HG02943 (cell line): ENCODE measurements around the gene KANSL2.
"Not testable (repeated sequence)": the region's sequence is repeated elsewhere in the genome, so short reads cannot be mapped to it uniquely, and the experiment has no call there.

ENCODE experiments used
- ATAC-seq: cut with Tn5 transposase; IDR thresholded peaks from one replicate; pipeline ENCODE4 v1.9.1; 2021; ENCODE audit warnings: mild to moderate bottlenecking, low read depth, moderate library complexity; ENCODE audit not compliant: unreplicated experiment

The KANSL2 gene

DNA sequence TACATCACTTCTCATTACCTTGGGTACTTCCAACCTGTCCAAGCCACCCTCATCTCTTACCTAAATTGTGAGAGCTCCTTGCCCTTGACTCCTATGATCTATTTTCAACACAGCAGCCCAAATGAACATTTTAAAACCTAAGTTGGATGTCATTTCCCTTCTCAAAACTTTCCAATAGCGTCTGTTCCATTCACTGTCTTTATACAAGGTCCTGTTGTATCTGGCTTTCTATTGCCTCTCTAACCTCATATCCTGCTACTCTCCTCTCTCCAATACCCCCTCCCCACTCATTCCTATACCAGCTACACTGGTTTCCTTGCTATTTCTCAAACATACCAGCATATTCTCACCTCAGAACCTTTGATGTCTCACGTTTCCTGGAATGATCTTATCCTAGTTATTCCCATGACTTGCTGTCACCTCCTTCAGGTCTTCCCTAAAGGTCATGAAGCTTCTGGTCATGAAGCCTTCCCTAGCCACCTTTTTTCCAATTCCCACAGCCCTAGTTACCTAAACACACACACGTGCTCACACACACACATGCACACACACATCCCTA is 4.1 kb upstream of the KANSL2 start:
- no peak for ATAC-seq

DNA sequence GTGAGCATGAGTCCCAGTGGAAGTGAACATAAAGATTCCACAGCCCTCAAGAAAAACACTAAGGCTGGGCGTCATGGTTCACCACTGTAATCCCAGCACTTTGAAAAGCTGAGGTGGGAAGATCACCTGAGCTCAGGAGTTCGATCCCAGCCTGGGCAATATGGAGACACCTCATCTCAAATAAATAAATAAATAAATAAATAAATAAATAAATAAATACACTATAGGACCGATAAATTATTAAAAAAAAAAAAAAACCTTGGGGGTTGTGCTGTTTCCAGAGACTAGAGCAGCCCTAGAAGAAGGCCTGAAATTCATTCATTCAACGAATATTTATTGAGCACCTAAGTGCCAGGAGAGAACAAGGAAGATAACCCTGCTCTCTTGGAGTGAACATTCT is 1.5 kb upstream of the KANSL2 start:
- ATAC-seq: no peak

- no peak for ATAC-seq
Measured at GRCh38 chr12:48682927-48683326, 889 bp upstream of the KANSL2 start.

DNA sequence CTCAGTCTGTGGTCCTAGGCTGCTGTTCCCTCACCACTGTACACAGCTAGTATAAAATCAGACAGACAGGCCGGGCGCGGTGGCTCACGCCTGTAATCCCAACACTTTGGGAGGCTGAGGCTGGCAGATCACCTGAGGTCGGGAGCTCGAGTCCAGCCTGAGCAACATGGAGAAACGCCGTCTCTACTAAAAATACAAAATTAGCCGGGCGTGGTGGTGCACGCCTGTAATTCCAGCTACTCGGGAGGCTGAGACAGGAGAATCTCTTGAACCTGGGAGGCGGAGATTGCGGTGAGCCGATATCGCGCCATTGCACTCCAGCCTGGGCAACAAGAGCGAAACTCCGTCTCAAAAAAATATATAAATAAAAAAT is 481 bp upstream of the KANSL2 start:
- not testable (repeated sequence) for ATAC-seq

DNA sequence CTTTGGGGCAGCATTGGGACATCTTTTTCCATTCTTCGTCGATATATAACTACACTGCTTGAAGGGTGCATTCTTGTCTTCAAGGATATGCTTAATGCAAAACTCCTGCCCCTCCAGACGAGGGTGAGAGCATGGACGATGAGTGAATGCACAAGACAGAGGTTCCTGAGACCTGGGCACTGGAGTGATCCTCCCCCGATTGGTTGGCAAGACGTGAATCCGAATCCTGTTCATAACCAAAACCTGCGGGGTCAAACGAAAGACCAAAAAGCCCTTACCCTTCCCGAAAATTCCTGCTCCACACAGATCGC is 684 bp downstream of the KANSL2 start:
- ATAC-seq: no peak

DNA sequence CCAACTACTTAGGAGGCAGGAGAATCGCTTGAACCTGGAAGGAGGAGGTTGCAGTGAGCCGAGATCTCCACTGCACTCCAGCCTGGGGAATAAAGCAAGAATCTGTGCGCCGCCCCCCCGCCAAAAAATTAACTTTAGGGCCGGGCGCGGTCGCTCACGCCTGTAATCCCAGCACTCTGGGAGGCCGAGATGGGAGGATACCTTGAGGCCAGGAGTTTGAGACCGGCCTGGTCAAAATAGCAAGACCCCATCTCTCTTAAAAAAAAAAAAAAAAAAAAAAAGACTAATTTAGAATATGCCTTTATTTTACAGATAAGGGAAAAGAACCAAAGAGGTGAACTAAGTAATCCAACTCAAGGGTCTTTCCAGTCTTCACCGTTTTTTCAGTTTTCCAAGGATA is 1.2 kb downstream of the KANSL2 start:
- no peak for ATAC-seq

DNA sequence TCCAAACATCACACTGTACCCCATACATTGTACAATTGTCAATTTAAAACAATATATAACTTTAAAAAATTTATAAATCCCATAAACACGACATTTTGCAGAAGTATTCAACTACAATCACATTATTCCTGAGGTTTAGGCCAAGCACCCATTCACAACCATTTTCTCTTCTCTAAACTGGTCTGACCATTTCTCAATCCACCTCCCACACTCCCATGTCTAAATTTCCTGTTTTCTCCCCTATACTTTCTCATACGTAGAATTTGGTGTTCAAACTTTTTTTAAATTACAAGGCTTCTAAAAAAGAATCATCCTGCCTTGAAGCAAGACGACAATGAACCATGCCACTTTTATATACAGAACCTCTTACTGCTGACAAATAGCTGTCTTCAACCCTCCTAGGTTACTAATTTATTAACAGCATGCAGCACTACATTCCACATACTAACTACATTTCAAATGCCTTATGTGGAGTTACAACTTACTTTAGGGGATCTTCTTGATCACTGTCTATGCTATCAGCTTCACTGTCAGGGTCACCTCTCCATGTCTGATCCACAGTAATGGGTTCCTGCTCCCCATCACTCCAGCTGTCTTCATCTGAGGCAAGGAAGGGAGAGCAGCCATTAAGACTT is 3.4 kb downstream of the KANSL2 start:
- no peak for ATAC-seq

DNA sequence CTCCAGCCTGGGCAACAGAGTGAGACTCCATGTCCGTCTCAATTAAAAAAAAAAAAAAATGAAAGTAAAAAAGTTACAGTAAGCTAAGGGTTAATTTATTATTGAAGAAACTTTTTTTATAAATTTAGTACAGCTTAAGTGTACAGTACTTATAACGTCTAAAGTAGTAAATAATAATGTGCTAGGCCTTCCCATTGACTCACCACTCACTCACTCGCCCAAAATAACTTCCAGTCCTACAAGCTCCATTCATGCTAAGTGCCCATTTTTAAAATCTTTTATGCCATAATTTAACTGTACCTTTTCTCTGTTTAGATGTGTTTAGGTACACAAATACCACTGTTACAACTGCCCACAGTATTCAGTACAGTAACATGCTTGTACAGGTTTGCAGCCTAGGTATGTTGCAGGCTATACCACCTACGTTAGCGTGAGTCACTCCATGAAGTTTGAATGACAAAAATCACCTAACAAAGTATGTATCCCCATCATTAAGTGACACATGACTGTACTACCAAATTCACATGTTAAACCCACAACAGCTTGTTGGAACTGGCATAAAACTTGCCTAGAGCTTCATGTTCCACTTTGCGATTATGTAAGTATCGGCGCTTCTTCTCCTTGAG is 10.7 kb downstream of the KANSL2 start:
- ATAC-seq: no peak

GRCh38 chr12:48668996-48669395 is 13.0 kb downstream of the KANSL2 start:
- no peak for ATAC-seq

- no peak for ATAC-seq
Measured at GRCh38 chr12:48659863-48660262, 22.2 kb downstream of the KANSL2 start.

GRCh38 chr12:48651681-48652080 is 30.4 kb downstream of the KANSL2 start:
- no peak for ATAC-seq

DNA sequence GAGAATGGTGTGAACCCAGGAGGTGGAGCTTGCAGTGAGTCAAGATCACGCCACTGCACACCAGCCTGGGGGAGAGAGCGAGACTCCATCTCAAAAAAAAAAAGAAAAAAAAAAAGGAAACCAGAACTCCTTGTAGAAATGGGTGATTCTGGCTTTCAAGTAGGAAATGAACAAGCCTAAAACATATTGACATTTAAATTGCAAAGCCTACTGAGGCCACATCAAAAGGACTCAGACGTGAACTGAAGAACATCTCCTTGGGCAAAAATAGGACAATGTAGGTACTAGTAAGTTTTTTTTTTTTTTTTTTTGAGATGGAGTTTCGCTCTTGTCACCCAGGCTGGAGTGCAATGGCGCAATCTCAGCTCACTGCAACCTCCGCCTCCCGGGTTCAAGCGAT is 36.7 kb downstream of the KANSL2 start:
- ATAC-seq: not testable (repeated sequence)

- ATAC-seq: no peak
Measured at GRCh38 chr12:48643011-48643410, 39.0 kb downstream of the KANSL2 start.

DNA sequence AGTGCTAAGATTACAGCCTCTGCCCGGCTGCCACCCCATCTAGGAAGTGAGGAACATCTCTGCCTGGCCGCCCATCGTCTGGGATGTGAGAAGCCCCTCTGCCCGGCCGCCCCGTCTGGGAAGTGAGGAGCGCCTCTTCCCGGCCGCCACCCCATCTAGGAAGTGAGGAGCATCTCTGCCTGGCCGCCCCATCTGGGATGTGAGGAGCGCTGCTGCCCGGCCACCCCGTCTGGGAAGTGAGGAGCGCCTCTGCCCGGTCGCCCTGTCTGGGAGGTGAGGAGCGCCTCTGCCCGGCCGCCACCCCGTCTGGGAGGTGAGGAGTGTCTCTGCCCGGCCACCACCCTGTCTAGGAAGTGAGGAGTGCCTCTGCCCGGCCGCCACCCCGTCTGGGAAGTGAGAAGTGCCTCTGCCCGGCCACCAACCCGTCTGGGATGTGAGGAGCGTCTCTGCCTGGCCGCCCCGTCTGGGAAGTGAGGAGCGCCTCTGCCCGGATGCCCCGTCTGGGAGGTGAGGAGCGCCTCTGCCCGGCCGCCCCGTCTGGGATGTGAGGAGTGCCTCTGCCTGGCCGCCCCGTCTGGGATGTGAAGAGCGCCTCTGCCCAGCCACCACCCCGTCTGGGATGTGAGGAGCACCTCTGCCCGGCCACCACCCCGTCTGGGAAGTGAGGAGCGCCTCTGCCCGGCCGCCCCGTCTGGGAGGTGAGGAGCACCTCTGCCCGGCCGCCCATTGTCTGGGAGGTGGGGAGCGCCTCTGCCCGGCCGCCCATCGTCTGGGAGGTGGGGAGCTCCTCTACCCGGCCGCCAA is 40.1 kb downstream of the KANSL2 start:
- ATAC-seq: not testable (repeated sequence)

- no peak for ATAC-seq
Measured at GRCh38 chr12:48640854-48641253, 41.2 kb downstream of the KANSL2 start.

DNA sequence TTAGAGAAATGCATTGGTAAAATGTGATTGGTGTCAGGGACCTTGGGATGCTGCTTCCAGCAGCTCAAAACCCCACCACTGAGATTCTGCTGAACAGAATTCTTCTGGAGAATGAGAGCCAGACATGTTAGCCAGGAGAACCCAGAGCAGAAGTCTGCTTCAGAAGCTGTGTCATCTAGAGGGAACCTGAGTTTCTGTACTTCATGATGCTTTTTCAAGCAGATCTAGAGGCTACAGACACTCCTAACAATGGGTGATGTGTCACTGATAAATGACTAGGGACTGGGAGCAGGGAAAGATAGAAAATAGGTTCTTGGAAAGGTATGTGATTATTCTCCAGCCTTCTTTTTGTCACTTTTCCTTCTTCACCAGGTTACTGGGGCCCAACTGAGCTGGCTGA is 41.6 kb downstream of the KANSL2 start:
- ATAC-seq: no peak

DNA sequence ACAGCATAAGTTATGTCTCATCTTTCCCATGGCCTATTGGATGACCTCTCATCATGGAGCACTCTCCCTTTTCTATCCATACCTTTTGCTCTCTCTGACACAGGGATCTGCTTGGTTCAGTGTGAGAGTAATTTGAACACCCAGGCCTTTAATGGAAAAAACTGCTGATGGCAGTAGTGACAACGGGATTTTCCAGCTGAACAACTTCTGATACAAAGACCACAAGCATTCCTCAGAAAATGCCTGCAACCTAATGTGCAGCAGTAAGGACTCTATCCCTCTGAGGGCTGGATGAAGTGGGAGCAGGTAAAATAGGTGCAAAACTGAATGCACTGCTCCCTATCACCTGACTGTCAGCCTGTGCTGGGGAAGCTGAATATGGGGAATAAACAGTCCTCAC is 51.0 kb downstream of the KANSL2 start:
- ATAC-seq: no peak

DNA sequence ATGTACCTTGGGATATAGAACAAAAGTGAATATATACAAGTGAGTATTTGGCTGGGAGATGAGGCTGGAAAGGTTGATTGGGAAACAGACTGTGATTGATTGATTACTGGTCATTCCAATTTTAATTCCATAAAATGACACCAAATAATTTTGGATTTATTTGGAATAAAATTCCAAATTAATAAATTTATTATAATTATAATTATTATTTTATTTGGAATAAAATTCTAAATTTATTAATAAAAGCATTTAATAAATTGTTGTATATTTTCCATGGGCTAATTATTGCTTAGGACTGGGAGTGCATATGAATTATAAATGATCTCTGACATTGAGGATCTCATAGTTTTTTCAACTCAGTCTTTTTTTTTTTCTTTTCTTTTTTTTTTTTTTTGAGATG is 51.7 kb downstream of the KANSL2 start:
- no peak for ATAC-seq

- no peak for ATAC-seq
Measured at GRCh38 chr12:48629541-48629940, 52.5 kb downstream of the KANSL2 start.

GRCh38 chr12:48627556-48627955 is 54.5 kb downstream of the KANSL2 start:
- ATAC-seq: no peak

DNA sequence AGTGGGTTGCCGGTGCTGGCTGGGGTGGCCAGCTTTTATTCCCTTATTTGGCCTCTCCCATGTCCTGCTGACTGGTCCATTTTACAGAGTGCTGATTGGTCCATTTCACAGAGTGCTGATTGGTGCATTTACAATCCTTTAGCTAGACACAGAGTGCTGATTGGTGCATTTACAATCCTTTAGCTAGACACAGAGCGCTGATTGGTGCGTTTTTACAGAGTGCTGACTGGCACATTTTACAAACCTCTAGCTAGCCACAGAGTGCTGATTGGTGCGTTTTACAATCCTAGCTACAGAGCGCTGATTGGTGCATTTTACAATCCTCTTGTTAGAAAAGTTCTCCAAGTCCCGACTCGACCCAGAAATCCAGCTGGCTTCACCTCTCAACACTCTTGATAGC is 59.0 kb downstream of the KANSL2 start:
- not testable (repeated sequence) for ATAC-seq

GRCh38 chr12:48618541-48618940 is 63.5 kb downstream of the KANSL2 start:
- peak; percentile 67 for ATAC-seq
